Caco-2 (cell line): ENCODE measurements around the gene ENDOD1. TPM values are rescaled to one million over a fixed set of nuclear protein-coding genes. Genes with fewer than 3 reads are reported as not detected.

Source experiments
- BruUV-seq: library from RNA; stranded (reverse); fragments of 400-500 nt; replicated peaks from 2 replicates; lab custom pipeline; 2021; lab: Mats Ljungman, UMichigan
- CTCF ChIA-PET: fragments of 300-600 bp; sonication (Branson Sonifier 250); formaldehyde crosslinking; loops from one replicate; lab custom pipeline; 2022; ENCODE audit warnings: antibody characterized with exemption; lab: Charles Lee
- POLR2A ChIA-PET: fragments of 300-600 bp; sonication (Branson Sonifier 250); formaldehyde crosslinking; loops from one replicate; lab custom pipeline; 2022; ENCODE audit warnings: antibody characterized with exemption; lab: Charles Lee
- DNase-seq, 2 experiments: peaks; one replicate each; pipeline versions ENCODE4 v3.0.0 to v3.0.0-alpha.2; 2020 to 2022
- H3K27me3 ChIP-seq: replicated peaks from 2 replicates; pipeline ENCODE4 v1.6.0; 2011; ENCODE audit warnings: low read length; ENCODE audit not compliant: control insufficient read depth, insufficient read depth
- H3K36me3 ChIP-seq: 2 replicates; pipeline ENCODE4 v1.5.1; 2011; ENCODE audit warnings: low read length; ENCODE audit not compliant: control insufficient read depth, insufficient read depth
- H3K4me1 ChIP-seq: fragments of 250-450 bp; sonication (Bioruptor Pico); 2 replicates; pipeline ENCODE4 v1.5.1; 2020; ENCODE audit warnings: mild to moderate bottlenecking
- H3K4me3 ChIP-seq: 2 replicates; pipeline ENCODE4 v1.5.1; 2011; ENCODE audit warnings: low read depth, mild to moderate bottlenecking, control low read depth, low read length
- H3K9me3 ChIP-seq: fragments of 250-450 bp; sonication (Bioruptor Pico); 2 replicates; pipeline ENCODE4 v1.5.1; 2020; ENCODE audit warnings: mild to moderate bottlenecking, moderate library complexity
- H3K27ac Mint-ChIP-seq: one replicate; pipeline ENCODE4 v1.8.0; 2022; ENCODE audit warnings: mixed read lengths; ENCODE audit not compliant: unreplicated experiment
- H3K27me3 Mint-ChIP-seq: one replicate; pipeline ENCODE4 v1.8.0; 2022; ENCODE audit warnings: mixed read lengths; ENCODE audit not compliant: insufficient read depth, unreplicated experiment
- H3K36me3 Mint-ChIP-seq: one replicate; pipeline ENCODE4 v1.8.0; 2022; ENCODE audit warnings: mild to moderate bottlenecking, mixed read lengths; ENCODE audit not compliant: insufficient read depth, unreplicated experiment
- H3K4me1 Mint-ChIP-seq: one replicate; pipeline ENCODE4 v1.8.0; 2022; ENCODE audit warnings: low read depth, mixed read lengths; ENCODE audit not compliant: unreplicated experiment
- H3K4me3 Mint-ChIP-seq: one replicate; pipeline ENCODE4 v1.8.0; 2022; ENCODE audit warnings: mild to moderate bottlenecking, moderate library complexity, mixed read lengths; ENCODE audit not compliant: unreplicated experiment
- H3K9me3 Mint-ChIP-seq: one replicate; pipeline ENCODE4 v1.8.0; 2022; ENCODE audit warnings: mixed read lengths; ENCODE audit not compliant: unreplicated experiment
- CTCF ChIP-seq, 2 experiments: fragments of 200-600 bp in 1 of 2; IDR thresholded peaks; 1 replicate in 1 of 2; 2 replicates in 1 of 2; pipeline versions ENCODE4 v1.5.1 to v1.8.0; 2011 to 2022; ENCODE audit warnings: antibody characterized with exemption in 1 of 2, control low read depth in 1 of 2, inconsistent platforms in 1 of 2, low read depth in 1 of 2, low read length in 1 of 2, mild to moderate bottlenecking in 1 of 2, moderate library complexity in 1 of 2; ENCODE audit not compliant: insufficient read depth in 1 of 2, severe bottlenecking in 1 of 2, unreplicated experiment in 1 of 2
- intact Hi-C: fragments of 100-400 bp; cut with micrococcal nuclease; formaldehyde crosslinking; loops from one replicate; pipeline ENCODE4 v1.10.0; 2022; ENCODE audit not compliant: unreplicated experiment
- total RNA-seq: library from RNA; stranded (reverse); gene quantifications from 2 replicates; pipeline ENCODE4 v1.2.3, GENCODE V29; 2022

The ENDOD1 gene
- total RNA-seq, 1 experiment from 2014 or later = 22.7 TPM

GRCh38 chr11:95081412-95081811 is 8.2 kb upstream of the ENDOD1 start:
- H3K4me1 Mint-ChIP-seq = peaks cover 5% of the 10 kb centered on the region
- ChIA-PET CTCF (interaction anchor here (1.3 to 2.0 kb wide), 3 partner anchors 12 to 69 kb away, joined by 4 to 7 read pairs (median 6); partner anchors contain the start of gene SRSF8), POLR2A (interaction anchor here (1.1 to 1.7 kb wide), 3 partner anchors 9 to 15 kb away, joined by 3 to 5 read pairs (median 4); partner anchors contain the start of gene SRSF8)

DNA sequence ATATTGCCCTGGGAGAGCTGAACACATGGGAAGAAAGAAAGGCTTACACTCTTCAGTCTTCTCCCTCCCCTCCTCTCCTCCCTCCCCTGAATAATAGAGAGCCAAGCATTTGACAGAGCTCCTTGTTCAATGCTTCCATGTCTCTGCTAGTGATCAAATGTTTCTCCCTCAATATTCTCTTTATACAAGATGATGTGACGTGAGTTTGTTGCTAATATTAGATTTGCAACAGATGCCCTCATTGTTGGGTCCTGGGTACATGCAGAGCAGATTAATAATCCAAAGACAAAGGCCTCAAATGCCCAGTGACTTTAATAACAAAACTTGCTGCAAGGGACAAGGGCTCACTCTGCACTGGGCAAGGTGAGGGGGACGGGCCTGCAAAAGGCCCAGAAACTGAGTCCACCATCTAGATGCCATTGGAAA is 7.1 kb upstream of the ENDOD1 start:
- H3K9me3 Mint-ChIP-seq = no peaks in the 10 kb centered on the region
- no peaks in the 10 kb centered on the region for H3K4me1 Mint-ChIP-seq
- H3K27me3 ChIP-seq = no peaks in the 10 kb centered on the region
- POLR2A ChIA-PET = no interaction called here
- intact Hi-C loops = no loop called here
- CTCF ChIA-PET = no interaction called here
- TF ChIP-seq CTCF (IDR thresholded peaks at IDR 0.05; ENCODE audit: insufficient read depth in 1 of 2, low read depth in 1 of 2, low read length in 1 of 2, severe bottlenecking in 1 of 2, unreplicated experiment in 1 of 2) = no peak
- H3K9me3 ChIP-seq = no peaks in the 10 kb centered on the region
- peaks cover 3% of the 10 kb centered on the region for H3K27me3 Mint-ChIP-seq
- no peaks in the 10 kb centered on the region for H3K36me3 Mint-ChIP-seq
- no peak overlapping the region for H3K4me3 Mint-ChIP-seq
- no peak overlapping the region for H3K4me3 ChIP-seq
- H3K27ac Mint-ChIP-seq = no peak overlapping the region
- peaks cover 11% of the 10 kb centered on the region for H3K4me1 ChIP-seq
- no peaks in the 10 kb centered on the region for H3K36me3 ChIP-seq
- DNase-seq = no peak
- no TSS peak for BruUV-seq

More at GRCh38 chr11:95081412-95081811, 8.2 kb upstream of the ENDOD1 start:
- no peak for TF ChIP-seq CTCF (IDR thresholded peaks at IDR 0.05; ENCODE audit: insufficient read depth in 1 of 2, low read depth in 1 of 2, low read length in 1 of 2, severe bottlenecking in 1 of 2, unreplicated experiment in 1 of 2)
- no peaks in the 10 kb centered on the region for H3K27me3 ChIP-seq
- Mint-ChIP-seq H3K27me3 (peaks cover 3% of the 10 kb centered on the region), H3K9me3 (no peaks in the 10 kb centered on the region), H3K27ac (no peak overlapping the region), H3K4me3 (no peak overlapping the region), H3K36me3 (no peaks in the 10 kb centered on the region)
- BruUV-seq = no TSS peak
- no peaks in the 10 kb centered on the region for H3K9me3 ChIP-seq
- DNase-seq = no peak
- intact Hi-C loops = no loop called here
- H3K36me3 ChIP-seq = no peaks in the 10 kb centered on the region
- H3K4me3 ChIP-seq = no peak overlapping the region
- peaks cover 14% of the 10 kb centered on the region for H3K4me1 ChIP-seq

GRCh38 chr11:95084509-95084908 is 5.1 kb upstream of the ENDOD1 start:
- POLR2A ChIA-PET = interaction anchor here (1.2 kb wide), 1 partner anchor 17 kb away, joined by 6 read pairs; no protein-coding TSS in a partner anchor
- Mint-ChIP-seq H3K4me1 (no peaks in the 10 kb centered on the region), H3K36me3 (peaks cover 8% of the 10 kb centered on the region), H3K27ac (no peak overlapping the region), H3K9me3 (no peaks in the 10 kb centered on the region), H3K4me3 (no peak overlapping the region), H3K27me3 (peaks cover 5% of the 10 kb centered on the region)
- no TSS peak for BruUV-seq
- Histone ChIP-seq H3K9me3 (no peaks in the 10 kb centered on the region), H3K4me3 (no peak overlapping the region), H3K36me3 (no peaks in the 10 kb centered on the region), H3K4me1 (peaks cover 16% of the 10 kb centered on the region), H3K27me3 (no peaks in the 10 kb centered on the region)
- no peak for DNase-seq
- intact Hi-C loops = no loop called here
- CTCF ChIA-PET = no interaction called here
- no peak for TF ChIP-seq CTCF (IDR thresholded peaks at IDR 0.05; ENCODE audit: insufficient read depth in 1 of 2, low read depth in 1 of 2, low read length in 1 of 2, severe bottlenecking in 1 of 2, unreplicated experiment in 1 of 2)
